IMR-90 (cell line): ENCODE data around the gene LIPM. TPM values are rescaled to one million over a fixed set of nuclear protein-coding genes. Genes with fewer than 3 reads are reported as not detected.

Source experiments
- ATAC-seq: fragments of 200-7000 bp; cut with Tn5 transposase; 2 replicates; pipeline ENCODE4 v1.9.1; 2020; ENCODE audit warnings: low read depth, mild to moderate bottlenecking, moderate library complexity
- BruUV-seq: library from RNA; stranded (reverse); fragments of 400-500 nt; replicated peaks from 2 replicates; lab custom pipeline; 2021; lab: Mats Ljungman, UMichigan
- CTCF ChIA-PET: fragments of 300-600 bp; formaldehyde crosslinking; extraction: SDS; loops from one replicate; lab custom pipeline; 2021; ENCODE audit warnings: antibody characterized with exemption; lab: Yijun Ruan, JAX
- POLR2A ChIA-PET: fragments of 300-600 bp; sonication (Branson Sonifier 250); formaldehyde crosslinking; loops from one replicate; lab custom pipeline; 2022; ENCODE audit warnings: antibody characterized with exemption; ENCODE audit not compliant: unreplicated experiment; lab: Charles Lee
- DNase-seq: peaks from one replicate; pipeline ENCODE4 v3.0.0; 2013
- H2AFZ ChIP-seq: replicated peaks from 2 replicates; pipeline ENCODE3; 2013; ENCODE audit warnings: low read length, mild to moderate bottlenecking; ENCODE audit not compliant: poor library complexity
- H2AK5ac ChIP-seq: 2 replicates; pipeline ENCODE4 v1.6.1; 2013; ENCODE audit warnings: low read depth, low read length, inconsistent platforms
- H2AK9ac ChIP-seq: replicated peaks from 2 replicates; pipeline ENCODE3; 2013; ENCODE audit warnings: mild to moderate bottlenecking, low read depth, low read length, moderate library complexity; ENCODE audit not compliant: poor library complexity
- H2BK120ac ChIP-seq: 2 replicates; pipeline ENCODE4 v1.6.1; 2013; ENCODE audit warnings: low read depth, low read length, inconsistent platforms
- H2BK15ac ChIP-seq: 3 replicates; pipeline ENCODE4 v1.6.1; 2013; ENCODE audit warnings: low read depth, low read length, inconsistent platforms
- H2BK20ac ChIP-seq: 2 replicates; pipeline ENCODE4 v1.6.1; 2013; ENCODE audit warnings: low read depth, mild to moderate bottlenecking, inconsistent platforms, low read length, moderate library complexity
- H2BK5ac ChIP-seq: 2 replicates; pipeline ENCODE4 v1.6.1; 2013; ENCODE audit warnings: mild to moderate bottlenecking, low read depth, low read length, inconsistent platforms; ENCODE audit not compliant: poor library complexity, severe bottlenecking
- H3K14ac ChIP-seq: replicated peaks from 2 replicates; pipeline ENCODE4 v1.6.1; 2013; ENCODE audit warnings: low read depth, low read length, inconsistent platforms
- H3K18ac ChIP-seq: 2 replicates; pipeline ENCODE4 v1.6.1; 2013; ENCODE audit warnings: low read depth, low read length, control low read depth
- H3K23ac ChIP-seq: 2 replicates; pipeline ENCODE4 v1.6.1; 2013; ENCODE audit warnings: low read depth, low read length, inconsistent platforms
- H3K27ac ChIP-seq: 2 replicates; pipeline ENCODE4 v1.5.1; 2013; ENCODE audit warnings: mild to moderate bottlenecking, control low read depth, low read length; ENCODE audit not compliant: insufficient read depth
- H3K27me3 ChIP-seq: 2 replicates; pipeline ENCODE4 v1.6.1; 2013; ENCODE audit warnings: low read length; ENCODE audit not compliant: control insufficient read depth, insufficient read depth
- H3K36me3 ChIP-seq: 2 replicates; pipeline ENCODE4 v1.6.1; 2013; ENCODE audit warnings: low read length, mixed read lengths; ENCODE audit not compliant: control insufficient read depth, insufficient read depth
- H3K4ac ChIP-seq: 2 replicates; pipeline ENCODE4 v1.6.1; 2013; ENCODE audit warnings: low read depth, low read length, inconsistent platforms
- H3K4me1 ChIP-seq: 2 replicates; pipeline ENCODE4 v1.6.1; 2013; ENCODE audit warnings: low read length, mixed read lengths; ENCODE audit not compliant: control insufficient read depth, insufficient read depth
- H3K4me2 ChIP-seq: 2 replicates; pipeline ENCODE4 v1.6.1; 2013; ENCODE audit warnings: low read depth, mild to moderate bottlenecking, control low read depth, low read length, moderate library complexity
- H3K4me3 ChIP-seq: 2 replicates; pipeline ENCODE4 v1.5.1; 2013; ENCODE audit warnings: low read depth, mild to moderate bottlenecking, control low read depth, low read length, moderate library complexity; ENCODE audit not compliant: insufficient read depth
- H3K56ac ChIP-seq: 2 replicates; pipeline ENCODE4 v1.6.1; 2013; ENCODE audit warnings: low read length, inconsistent platforms; ENCODE audit not compliant: insufficient read depth; ENCODE audit errors: extremely low read depth
- H3K79me1 ChIP-seq, 2 experiments: 2 replicates each; pipeline ENCODE4 v1.6.1; 2013; ENCODE audit warnings: low read length in 2 of 2, inconsistent platforms in 1 of 2, low read depth in 1 of 2
- H3K9ac ChIP-seq: 2 replicates; pipeline ENCODE4 v1.6.1; 2013; ENCODE audit warnings: low read depth, low read length, control low read depth
- H3K9me1 ChIP-seq: 2 replicates; pipeline ENCODE4 v1.6.1; 2013; ENCODE audit warnings: low read length, inconsistent platforms; ENCODE audit not compliant: insufficient read depth
- H3K9me3 ChIP-seq: 2 replicates; pipeline ENCODE4 v1.6.1; 2013; ENCODE audit warnings: low read length; ENCODE audit not compliant: control insufficient read depth, insufficient read depth
- H4K20me1 ChIP-seq: 2 replicates; pipeline ENCODE4 v1.6.1; 2013; ENCODE audit warnings: low read length, inconsistent platforms; ENCODE audit not compliant: insufficient read depth
- H4K5ac ChIP-seq: 2 replicates; pipeline ENCODE4 v1.6.1; 2013; ENCODE audit warnings: mild to moderate bottlenecking, low read depth, low read length, control low read depth
- H4K8ac ChIP-seq, 2 experiments: 2 replicates each; pipeline ENCODE4 v1.6.1; 2013; ENCODE audit warnings: low read depth in 2 of 2, low read length in 2 of 2, control low read depth in 1 of 2, inconsistent platforms in 1 of 2
- H4K91ac ChIP-seq: 2 replicates; pipeline ENCODE4 v1.6.1; 2013; ENCODE audit warnings: low read depth, low read length, inconsistent platforms; ENCODE audit not compliant: insufficient read depth
- BHLHE40 ChIP-seq: fragments of 150-350 bp; IDR thresholded peaks from 2 replicates; pipeline ENCODE4 v1.6.1; 2016; ENCODE audit warnings: mild to moderate bottlenecking, low read depth, low read length
- CEBPB ChIP-seq: IDR thresholded peaks from 2 replicates; pipeline ENCODE4 v1.6.1; 2012; ENCODE audit warnings: low read depth, low read length, improper control_type of control experiment
- CHD1 ChIP-seq: IDR thresholded peaks from 2 replicates; pipeline ENCODE4 v1.6.1; 2012; ENCODE audit warnings: low read depth, low read length, improper control_type of control experiment
- FOS ChIP-seq: fragments of 150-350 bp; IDR thresholded peaks from 2 replicates; pipeline ENCODE4 v1.6.1; 2016; ENCODE audit warnings: low read depth, low read length
- MAFK ChIP-seq: IDR thresholded peaks from 2 replicates; pipeline ENCODE4 v1.6.1; 2012; ENCODE audit warnings: low read depth, low read length, improper control_type of control experiment
- MAZ ChIP-seq: IDR thresholded peaks from 2 replicates; pipeline ENCODE4 v1.6.1; 2012; ENCODE audit warnings: low read depth, mild to moderate bottlenecking, low read length, improper control_type of control experiment, moderate library complexity, borderline replicate concordance
- MXI1 ChIP-seq: IDR thresholded peaks from 2 replicates; pipeline ENCODE4 v1.6.1; 2012; ENCODE audit warnings: low read depth, mild to moderate bottlenecking, low read length, moderate library complexity, borderline replicate concordance
- NFE2L2 ChIP-seq: fragments of 150-350 bp; IDR thresholded peaks from 2 replicates; pipeline ENCODE4 v1.6.1; 2016; ENCODE audit warnings: low read depth, mild to moderate bottlenecking, low read length
- POLR2A ChIP-seq: IDR thresholded peaks from 2 replicates; pipeline ENCODE4 v1.6.1; 2012; ENCODE audit warnings: mild to moderate bottlenecking, low read depth, low read length
- RAD21 ChIP-seq: IDR thresholded peaks from 2 replicates; pipeline ENCODE4 v1.6.1; 2012; ENCODE audit warnings: low read length, improper control_type of control experiment
- RCOR1 ChIP-seq: IDR thresholded peaks from 2 replicates; pipeline ENCODE4 v1.6.1; 2012; ENCODE audit warnings: mild to moderate bottlenecking, low read length, improper control_type of control experiment; ENCODE audit not compliant: insufficient replicate concordance
- RFX5 ChIP-seq: IDR thresholded peaks from 2 replicates; pipeline ENCODE4 v1.8.0; 2012; ENCODE audit warnings: low read depth, mild to moderate bottlenecking, low read length, moderate library complexity
- SMC3 ChIP-seq: fragments of 150-350 bp; IDR thresholded peaks from 2 replicates; pipeline ENCODE4 v1.6.1; 2016; ENCODE audit warnings: low read depth, mild to moderate bottlenecking, antibody characterized with exemption, low read length, moderate library complexity
- WGBS, 2 experiments: methylation state at CpG; one replicate each; pipeline versions ENCODE4 v1.1.5 to v1.1.7; 2013; ENCODE audit warnings: missing lambda C conversion rate in 2 of 2; ENCODE audit not compliant: insufficient read length in 1 of 2; ENCODE audit errors: extremely low coverage in 2 of 2; 5-methylcytosine and 5-hydroxymethylcytosine counted together
- dilution Hi-C: fragments of 300-500 bp; cut with HindIII; formaldehyde crosslinking; loops from one replicate; pipeline ENCODE4 v1.14.3; 2018; ENCODE audit warnings: low sequenced_read_pairs; ENCODE audit not compliant: unreplicated experiment
- in situ Hi-C: fragments of 300-500 bp; cut with MboI; formaldehyde crosslinking; loops from 3 replicates; pipeline ENCODE4 v1.14.3; 2019; ENCODE audit warnings: low sequenced_read_pairs, inconsistent platforms, mixed read lengths
- intact Hi-C: fragments of 100-400 bp; cut with micrococcal nuclease; formaldehyde crosslinking; loops from 2 replicates; pipeline ENCODE4 v1.10.0; 2022
- polyA plus RNA-seq, 3 experiments: library from polyadenylated mRNA; depleted of rRNA; stranded (reverse); fragments of >200 nt; gene quantifications; 2 replicates each; pipeline ENCODE4 v1.2.3, GENCODE V29; 2012; ENCODE audit warnings: low replicate concordance in 1 of 3
- total RNA-seq: library from RNA; depleted of rRNA; stranded (reverse); fragments of >200 nt; gene quantifications from 2 replicates; pipeline ENCODE4 v1.2.3, GENCODE V29; 2012
- TF ChIP-seq, protein P1 (sequence below): fragments of 150-350 bp; IDR thresholded peaks from 2 replicates; pipeline ENCODE4 v1.6.1; 2017; ENCODE audit warnings: mild to moderate bottlenecking, antibody characterized with exemption, low read length, low read depth
- TF ChIP-seq, protein P2 (sequence below): fragments of 150-350 bp; IDR thresholded peaks from 2 replicates; pipeline ENCODE4 v1.6.1; 2016; ENCODE audit warnings: low read depth, mild to moderate bottlenecking, low read length, moderate library complexity, borderline replicate concordance
- TF ChIP-seq, protein P3 (sequence below): conservative IDR thresholded peaks from 2 replicates; pipeline ENCODE4 v1.5.1; 2012; ENCODE audit warnings: mild to moderate bottlenecking, low read depth, low read length, improper control_type of control experiment

Gene LIPM
- total and polyA plus RNA-seq, 2 of the 4 experiments (the other 2 are of a cell fraction) = not detected

DNA sequence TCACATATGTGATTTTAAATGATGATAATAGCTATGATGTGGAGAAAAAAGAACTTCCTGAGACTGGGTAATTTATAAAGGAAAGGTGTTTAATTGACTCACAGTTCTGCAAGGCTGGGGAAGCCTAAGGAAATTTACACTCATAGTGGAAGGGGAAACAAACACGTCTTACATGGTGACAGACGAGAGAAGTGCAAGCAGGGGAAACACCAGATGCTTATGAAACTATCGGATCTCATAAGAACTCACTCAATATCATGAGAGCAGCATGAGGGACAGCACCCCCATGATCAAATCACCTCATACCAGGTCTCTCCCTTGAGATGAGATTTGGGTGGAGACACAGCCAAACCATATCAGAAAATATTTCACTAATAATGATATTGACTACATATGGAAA is 46.8 kb upstream of the LIPM start:
- Histone ChIP-seq H2AK5ac (no peak overlapping the region), H3K56ac (no peak overlapping the region), H2BK15ac (no peak overlapping the region), H3K36me3 (no peaks in the 10 kb centered on the region), H4K91ac (no peak overlapping the region), H3K79me1 (no peaks in the 10 kb centered on the region), H2AK9ac (no peak overlapping the region), H3K14ac (no peak overlapping the region), H3K9me3 (no peaks in the 10 kb centered on the region), H2BK20ac (no peak overlapping the region), H3K9me1 (no peaks in the 10 kb centered on the region; the same call in 1 of the 2 replicates), H2AFZ (no peak overlapping the region), H4K20me1 (no peaks in the 10 kb centered on the region), H3K4me3 (no peak overlapping the region), H3K9ac (no peak overlapping the region), H4K8ac (no peak overlapping the region), H4K5ac (no peak overlapping the region), H2BK5ac (no peak overlapping the region), H3K4me1 (no peaks in the 10 kb centered on the region), H3K18ac (no peak overlapping the region), H2BK120ac (no peak overlapping the region), H3K27me3 (peaks cover 7% of the 10 kb centered on the region), H3K23ac (no peak overlapping the region), H3K4ac (no peak overlapping the region), H3K27ac (no peak overlapping the region), H3K4me2 (no peak overlapping the region)
- intact Hi-C loops (loop anchor here (5.0 kb wide), 1 partner anchor 38 kb away; no protein-coding TSS in a partner anchor), in situ Hi-C loops (no loop called here), dilution Hi-C loops (no loop called here)
- ATAC-seq (no peak), DNase-seq (no peak)
- TF ChIP-seq CEBPB (no peak), BHLHE40 (no peak), RCOR1 (no peak), NFE2L2 (no peak), MXI1 (no peak), MAZ (no peak), POLR2A (no peak), CHD1 (no peak), RFX5 (no peak), FOS (no peak), RAD21 (no peak), MAFK (no peak), SMC3 (no peak)
- TF ChIP-seq, protein P1, sequence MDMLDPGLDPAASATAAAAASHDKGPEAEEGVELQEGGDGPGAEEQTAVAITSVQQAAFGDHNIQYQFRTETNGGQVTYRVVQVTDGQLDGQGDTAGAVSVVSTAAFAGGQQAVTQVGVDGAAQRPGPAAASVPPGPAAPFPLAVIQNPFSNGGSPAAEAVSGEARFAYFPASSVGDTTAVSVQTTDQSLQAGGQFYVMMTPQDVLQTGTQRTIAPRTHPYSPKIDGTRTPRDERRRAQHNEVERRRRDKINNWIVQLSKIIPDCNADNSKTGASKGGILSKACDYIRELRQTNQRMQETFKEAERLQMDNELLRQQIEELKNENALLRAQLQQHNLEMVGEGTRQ = no peak
- TF ChIP-seq, protein P2, sequence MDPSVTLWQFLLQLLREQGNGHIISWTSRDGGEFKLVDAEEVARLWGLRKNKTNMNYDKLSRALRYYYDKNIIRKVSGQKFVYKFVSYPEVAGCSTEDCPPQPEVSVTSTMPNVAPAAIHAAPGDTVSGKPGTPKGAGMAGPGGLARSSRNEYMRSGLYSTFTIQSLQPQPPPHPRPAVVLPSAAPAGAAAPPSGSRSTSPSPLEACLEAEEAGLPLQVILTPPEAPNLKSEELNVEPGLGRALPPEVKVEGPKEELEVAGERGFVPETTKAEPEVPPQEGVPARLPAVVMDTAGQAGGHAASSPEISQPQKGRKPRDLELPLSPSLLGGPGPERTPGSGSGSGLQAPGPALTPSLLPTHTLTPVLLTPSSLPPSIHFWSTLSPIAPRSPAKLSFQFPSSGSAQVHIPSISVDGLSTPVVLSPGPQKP = no peak
- TF ChIP-seq, protein P3, sequence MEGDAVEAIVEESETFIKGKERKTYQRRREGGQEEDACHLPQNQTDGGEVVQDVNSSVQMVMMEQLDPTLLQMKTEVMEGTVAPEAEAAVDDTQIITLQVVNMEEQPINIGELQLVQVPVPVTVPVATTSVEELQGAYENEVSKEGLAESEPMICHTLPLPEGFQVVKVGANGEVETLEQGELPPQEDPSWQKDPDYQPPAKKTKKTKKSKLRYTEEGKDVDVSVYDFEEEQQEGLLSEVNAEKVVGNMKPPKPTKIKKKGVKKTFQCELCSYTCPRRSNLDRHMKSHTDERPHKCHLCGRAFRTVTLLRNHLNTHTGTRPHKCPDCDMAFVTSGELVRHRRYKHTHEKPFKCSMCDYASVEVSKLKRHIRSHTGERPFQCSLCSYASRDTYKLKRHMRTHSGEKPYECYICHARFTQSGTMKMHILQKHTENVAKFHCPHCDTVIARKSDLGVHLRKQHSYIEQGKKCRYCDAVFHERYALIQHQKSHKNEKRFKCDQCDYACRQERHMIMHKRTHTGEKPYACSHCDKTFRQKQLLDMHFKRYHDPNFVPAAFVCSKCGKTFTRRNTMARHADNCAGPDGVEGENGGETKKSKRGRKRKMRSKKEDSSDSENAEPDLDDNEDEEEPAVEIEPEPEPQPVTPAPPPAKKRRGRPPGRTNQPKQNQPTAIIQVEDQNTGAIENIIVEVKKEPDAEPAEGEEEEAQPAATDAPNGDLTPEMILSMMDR = no peak
- CTCF ChIA-PET = no interaction called here
- BruUV-seq = no TSS peak
- POLR2A ChIA-PET = no interaction called here
- no CpG with 5 or more reads among the region's 3 CpGs for WGBS, 2 experiments
